GM04503 (cell line): Measurements from ENCODE around the gene CLEC16A.
"Not testable (repeated sequence)": the region's sequence is repeated elsewhere in the genome, so short reads cannot be mapped to it uniquely, and the experiment has no call there.

Experiments
- DNase-seq: peaks from one replicate; pipeline ENCODE4 v3.0.0-alpha.2; 2012; ENCODE audit warnings: low read depth

Gene CLEC16A

GRCh38 chr16:10944249-10945064 is at the start of gene CLEC16A:
Gene CLEC16A (plus strand): TSS chr16:10944564. CDS start chr16:10944718, 154 bp downstream.
- peak; percentile 77 for DNase-seq

GRCh38 chr16:10895053-10895946 is 49.1 kb upstream of the CLEC16A start:
- no peak for DNase-seq

GRCh38 chr16:10896165-10896564 is 48.2 kb upstream of the CLEC16A start:
- DNase-seq: no peak

- DNase-seq: no peak
Observed at GRCh38 chr16:10896723-10897122, 47.6 kb upstream of the CLEC16A start.

- DNase-seq: no peak
Observed at GRCh38 chr16:10897134-10897533, 47.2 kb upstream of the CLEC16A start.

- no peak for DNase-seq
Observed at GRCh38 chr16:10902999-10903398, 41.4 kb upstream of the CLEC16A start.

- no peak for DNase-seq
Observed at GRCh38 chr16:10906482-10906881, 37.9 kb upstream of the CLEC16A start.

- DNase-seq: no peak
Observed at GRCh38 chr16:10906914-10907756, 37.2 kb upstream of the CLEC16A start.

- DNase-seq: no peak
Observed at GRCh38 chr16:10907757-10908045, 36.7 kb upstream of the CLEC16A start.

GRCh38 chr16:10911267-10911666 is 33.1 kb upstream of the CLEC16A start:
- DNase-seq: no peak

GRCh38 chr16:10916534-10916933 is 27.8 kb upstream of the CLEC16A start:
- no peak for DNase-seq

GRCh38 chr16:10918294-10919002 is 25.9 kb upstream of the CLEC16A start:
- DNase-seq: peak; percentile 53

GRCh38 chr16:10919003-10919351 is 25.4 kb upstream of the CLEC16A start:
- DNase-seq: no peak

GRCh38 chr16:10920726-10921427 is 23.5 kb upstream of the CLEC16A start:
- DNase-seq: no peak

GRCh38 chr16:10921536-10922327 is 22.6 kb upstream of the CLEC16A start:
- DNase-seq: no peak

GRCh38 chr16:10922328-10923145 is 21.8 kb upstream of the CLEC16A start:
- DNase-seq: no peak

GRCh38 chr16:10923146-10923649 is 21.2 kb upstream of the CLEC16A start:
- no peak for DNase-seq

GRCh38 chr16:10923650-10924214 is 20.6 kb upstream of the CLEC16A start:
- DNase-seq: no peak

- DNase-seq: not testable (repeated sequence)
Observed at GRCh38 chr16:10925285-10925684, 19.1 kb upstream of the CLEC16A start.
